ENCODE results near the gene PRKCE. TPM values are rescaled to one million over a fixed set of nuclear protein-coding genes. Genes with fewer than 3 reads are reported as not detected.
"Not testable (repeated sequence)": the region's sequence is repeated elsewhere in the genome, so short reads cannot be mapped to it uniquely, and the experiment has no call there.

Gene PRKCE
- total RNA-seq, 2 donors from 2014 or later, result 7.2 to 25.4 TPM

GRCh38 chr2:45857867-45858520 is 206.5 kb downstream of the PRKCE start:
- DNase-seq (ENCODE audit: low spot score), result no peak
- Histone ChIP-seq H3K9me3 (no peaks in the 10 kb centered on the region), H3K27ac (no peak overlapping the region)

GRCh38 chr2:45858872-45859271 is 207.4 kb downstream of the PRKCE start:
- H3K27me3 ChIP-seq (replicated peaks; ENCODE audit: insufficient read depth); intact Hi-C loops (cut with DNase I); H3K27ac ChIP-seq; H3K4me1 ChIP-seq (replicated peaks); H3K9me3 ChIP-seq; H3K4me3 ChIP-seq; DNase-seq (ENCODE audit: low spot score); H3K36me3 ChIP-seq: not testable (repeated sequence)
- 88% methylated on average over 5 of the region's 5 CpGs for WGBS

More at GRCh38 chr2:45857867-45858520, 206.5 kb downstream of the PRKCE start:
- 70% methylated on average over 11 of the region's 11 CpGs for WGBS
- H3K4me1 ChIP-seq (replicated peaks), result no peaks in the 10 kb centered on the region
- H3K27me3 ChIP-seq (replicated peaks; ENCODE audit: insufficient read depth), result no peaks in the 10 kb centered on the region
- no peaks in the 10 kb centered on the region for H3K36me3 ChIP-seq
- H3K4me3 ChIP-seq, result no peak overlapping the region
- TF ChIP-seq POLR2A (IDR thresholded peaks at IDR 0.05), result no peak
- TF ChIP-seq POLR2AphosphoS5 (IDR thresholded peaks at IDR 0.05), result no peak
- TF ChIP-seq CTCF (IDR thresholded peaks at IDR 0.05), result no peak
- intact Hi-C loops (cut with DNase I), result no loop called here

- Histone ChIP-seq H3K4me1 (replicated peaks) (no peaks in the 10 kb centered on the region), H3K27ac (no peak overlapping the region), H3K4me3 (no peak overlapping the region), H3K9me3 (no peaks in the 10 kb centered on the region), H3K27me3 (replicated peaks; ENCODE audit: insufficient read depth) (no peaks in the 10 kb centered on the region), H3K36me3 (no peaks in the 10 kb centered on the region)
- no peak for TF ChIP-seq POLR2AphosphoS5 (IDR thresholded peaks at IDR 0.05)
- TF ChIP-seq CTCF (IDR thresholded peaks at IDR 0.05), result no peak
- TF ChIP-seq POLR2A (IDR thresholded peaks at IDR 0.05), result no peak
- intact Hi-C loops (cut with DNase I), result no loop called here
- WGBS, result 48% methylated on average over 1 of the region's 1 CpG
- no peak for DNase-seq (ENCODE audit: low spot score)
Observed at GRCh38 chr2:45859682-45860081, 208.2 kb downstream of the PRKCE start.

DNA sequence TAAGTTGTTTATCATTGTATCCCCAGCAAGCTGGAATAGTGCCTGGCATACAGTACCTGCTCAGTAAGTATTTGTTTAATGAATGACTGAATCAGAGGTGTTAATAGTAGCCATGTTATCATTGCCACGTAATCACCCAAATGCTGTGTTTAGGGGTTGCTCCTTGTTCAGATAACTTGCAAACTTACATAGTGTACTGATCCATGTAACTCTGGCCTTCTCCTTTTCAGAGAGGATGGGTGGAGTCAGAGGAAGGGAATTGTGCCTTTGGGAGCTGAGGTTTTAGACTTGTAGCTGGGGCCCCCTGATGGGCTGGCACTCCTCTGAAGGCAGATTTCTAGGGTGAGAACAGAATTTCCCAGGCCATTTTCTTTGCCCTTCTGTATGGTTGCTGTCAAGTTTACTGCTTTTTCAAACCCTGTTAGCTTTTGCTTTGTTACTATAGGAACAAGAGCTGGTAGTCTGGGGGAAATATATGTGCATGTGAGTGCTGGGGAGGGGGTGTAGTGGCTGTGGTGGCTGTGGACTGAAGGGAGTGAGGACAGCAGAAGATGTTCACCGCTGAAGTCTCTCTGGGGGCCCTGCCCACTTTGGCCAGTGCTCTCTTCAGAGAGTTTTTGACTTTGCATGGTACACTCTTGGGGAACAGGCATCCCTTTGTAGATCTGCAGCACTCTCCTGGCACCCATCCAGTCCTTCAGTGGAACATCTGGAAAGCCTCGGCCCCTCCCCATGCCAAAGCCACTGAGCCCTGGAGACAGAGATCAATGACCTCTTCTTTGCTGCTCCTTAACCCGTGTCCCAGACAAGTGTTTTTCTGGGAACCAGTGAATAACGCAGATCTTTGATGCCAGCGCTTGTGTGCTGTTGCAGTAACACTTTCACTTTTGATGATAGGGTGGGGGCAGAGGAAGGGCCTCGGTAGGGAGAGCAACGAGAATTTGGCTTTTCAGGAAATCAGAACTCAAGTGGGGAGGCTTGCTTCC is 209.0 kb downstream of the PRKCE start:
- H3K36me3 ChIP-seq, result no peaks in the 10 kb centered on the region
- no peaks in the 10 kb centered on the region for H3K9me3 ChIP-seq
- TF ChIP-seq CTCF (IDR thresholded peaks at IDR 0.05) (no peak), POLR2AphosphoS5 (IDR thresholded peaks at IDR 0.05) (no peak), POLR2A (IDR thresholded peaks at IDR 0.05) (no peak)
- no peaks in the 10 kb centered on the region for H3K27me3 ChIP-seq (replicated peaks; ENCODE audit: insufficient read depth)
- WGBS, result 13% methylated on average over 8 of the region's 8 CpGs
- no peak overlapping the region for H3K4me3 ChIP-seq
- no peak overlapping the region for H3K27ac ChIP-seq
- no peak for DNase-seq (ENCODE audit: low spot score)
- no peaks in the 10 kb centered on the region for H3K4me1 ChIP-seq (replicated peaks)
- intact Hi-C loops (cut with DNase I), result no loop called here

DNA sequence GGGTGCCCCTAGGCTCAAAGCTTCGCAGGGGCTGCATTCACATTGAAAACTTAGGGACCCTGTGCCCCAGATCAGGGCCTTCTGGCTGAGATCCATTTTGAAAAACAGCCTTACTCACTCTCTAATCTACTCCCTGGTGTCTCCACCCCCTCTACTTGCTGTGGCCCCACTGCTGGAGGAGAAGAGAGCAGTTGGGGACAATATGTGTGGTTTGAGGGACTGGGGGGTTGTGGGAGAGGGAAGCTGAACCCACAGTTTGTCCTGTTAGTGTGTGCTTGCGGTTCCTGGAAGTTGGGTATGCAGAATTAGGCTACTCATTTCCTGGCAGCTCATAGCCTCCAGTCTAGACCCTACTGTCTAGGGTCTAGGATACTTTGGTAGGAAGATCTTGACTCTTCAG is 211.4 kb downstream of the PRKCE start:
- TF ChIP-seq POLR2A (IDR thresholded peaks at IDR 0.05), result no peak
- TF ChIP-seq POLR2AphosphoS5 (IDR thresholded peaks at IDR 0.05), result no peak
- TF ChIP-seq CTCF (IDR thresholded peaks at IDR 0.05), result no peak
- H3K36me3 ChIP-seq, result no peaks in the 10 kb centered on the region
- no peak overlapping the region for H3K27ac ChIP-seq
- no peaks in the 10 kb centered on the region for H3K9me3 ChIP-seq
- H3K4me3 ChIP-seq, result no peak overlapping the region
- no peaks in the 10 kb centered on the region for H3K4me1 ChIP-seq (replicated peaks)
- H3K27me3 ChIP-seq (replicated peaks; ENCODE audit: insufficient read depth), result no peaks in the 10 kb centered on the region
- WGBS, result 100% methylated on average over 2 of the region's 2 CpGs
- intact Hi-C loops (cut with DNase I), result no loop called here
- DNase-seq (ENCODE audit: low spot score), result no peak
